ENCODE measurements around the gene ZNF423.

ZNF423 gene

GRCh38 chr16:49869731-49870130 is 13.8 kb upstream of the ZNF423 start:
- DNase-seq: no peak

- no peak for DNase-seq
Measured at GRCh38 chr16:49867796-49868668, 12.1 kb upstream of the ZNF423 start.

GRCh38 chr16:49867234-49867633 is 11.3 kb upstream of the ZNF423 start:
- no peak for DNase-seq

- no peak for DNase-seq
Measured at GRCh38 chr16:49866595-49867071, 10.7 kb upstream of the ZNF423 start.

GRCh38 chr16:49862694-49863093 is 6.8 kb upstream of the ZNF423 start:
- DNase-seq: no peak

GRCh38 chr16:49861299-49861698 is 5.4 kb upstream of the ZNF423 start:
- DNase-seq: no peak

GRCh38 chr16:49860593-49860992 is 4.7 kb upstream of the ZNF423 start:
- DNase-seq: no peak

GRCh38 chr16:49859125-49859811 is 3.4 kb upstream of the ZNF423 start:
- DNase-seq: no peak

GRCh38 chr16:49858200-49859124 is 2.5 kb upstream of the ZNF423 start:
- peak; percentile 37 for DNase-seq

- DNase-seq: peak; percentile 61
Measured at GRCh38 chr16:49857423-49858181, 1.7 kb upstream of the ZNF423 start.

GRCh38 chr16:49856672-49857330 is 889 bp upstream of the ZNF423 start:
- peak; percentile 30 for DNase-seq

- peak; percentile 64 for DNase-seq
Measured at GRCh38 chr16:49855280-49855821, 561 bp downstream of the ZNF423 start.

GRCh38 chr16:49854796-49855203 is 1.1 kb downstream of the ZNF423 start:
- no peak for DNase-seq

- no peak for DNase-seq
Measured at GRCh38 chr16:49854188-49854795, 1.6 kb downstream of the ZNF423 start.

- no peak for DNase-seq
Measured at GRCh38 chr16:49852279-49852678, 3.6 kb downstream of the ZNF423 start.

GRCh38 chr16:49851468-49851787 is 4.5 kb downstream of the ZNF423 start:
- DNase-seq: no peak

GRCh38 chr16:49850558-49851467 is 5.1 kb downstream of the ZNF423 start:
- DNase-seq: no peak

GRCh38 chr16:49849754-49850108 is 6.2 kb downstream of the ZNF423 start:
- no peak for DNase-seq

GRCh38 chr16:49849037-49849753 is 6.7 kb downstream of the ZNF423 start:
- no peak for DNase-seq
